ENCODE results near the gene SLC27A1. TPM values are rescaled to one million over a fixed set of nuclear protein-coding genes. Genes with fewer than 3 reads are reported as not detected.

The SLC27A1 gene
- total and polyA plus RNA-seq, 2 experiments from 2014 or later, result 3.5 to 11.6 TPM

DNA sequence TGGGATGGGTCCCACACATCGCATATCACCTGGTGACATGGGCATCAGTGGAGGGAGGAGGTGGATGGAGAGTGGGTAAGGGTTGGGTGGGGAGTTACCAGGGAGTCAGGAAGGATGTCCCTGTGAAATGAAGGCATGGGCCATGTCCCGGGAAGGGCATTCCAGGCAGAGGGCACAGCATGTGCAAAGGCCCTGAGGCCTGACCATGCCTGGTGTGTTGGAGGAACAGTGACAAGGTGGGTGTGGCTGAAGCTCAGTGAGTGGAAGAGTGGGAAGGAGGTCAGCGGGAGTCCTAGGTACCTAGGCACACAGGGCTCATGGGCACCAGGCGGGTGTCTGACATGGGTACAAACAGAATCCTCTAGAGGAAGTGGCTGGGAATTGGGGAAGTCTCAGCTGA is 74.1 kb downstream of the SLC27A1 start (continued):
- TF ChIP-seq ZNF462 (CRISPR knock-in tag; IDR thresholded peaks at IDR 0.05) (no peak), CREB1 (CRISPR knock-in tag; IDR thresholded peaks at IDR 0.05; ENCODE audit: low read depth) (no peak), JUNB (IDR thresholded peaks at IDR 0.05; ENCODE audit: unreplicated experiment) (no peak), REST (IDR thresholded peaks at IDR 0.05; ENCODE audit: unreplicated experiment) (no peak), POLR2AphosphoS5 (IDR thresholded peaks at IDR 0.05; ENCODE audit: low read depth) (no peak), NANOG (IDR thresholded peaks at IDR 0.05; ENCODE audit: borderline replicate concordance) (no peak), ETS1 (IDR thresholded peaks at IDR 0.05) (no peak)
- TF ChIP-seq, protein P1, sequence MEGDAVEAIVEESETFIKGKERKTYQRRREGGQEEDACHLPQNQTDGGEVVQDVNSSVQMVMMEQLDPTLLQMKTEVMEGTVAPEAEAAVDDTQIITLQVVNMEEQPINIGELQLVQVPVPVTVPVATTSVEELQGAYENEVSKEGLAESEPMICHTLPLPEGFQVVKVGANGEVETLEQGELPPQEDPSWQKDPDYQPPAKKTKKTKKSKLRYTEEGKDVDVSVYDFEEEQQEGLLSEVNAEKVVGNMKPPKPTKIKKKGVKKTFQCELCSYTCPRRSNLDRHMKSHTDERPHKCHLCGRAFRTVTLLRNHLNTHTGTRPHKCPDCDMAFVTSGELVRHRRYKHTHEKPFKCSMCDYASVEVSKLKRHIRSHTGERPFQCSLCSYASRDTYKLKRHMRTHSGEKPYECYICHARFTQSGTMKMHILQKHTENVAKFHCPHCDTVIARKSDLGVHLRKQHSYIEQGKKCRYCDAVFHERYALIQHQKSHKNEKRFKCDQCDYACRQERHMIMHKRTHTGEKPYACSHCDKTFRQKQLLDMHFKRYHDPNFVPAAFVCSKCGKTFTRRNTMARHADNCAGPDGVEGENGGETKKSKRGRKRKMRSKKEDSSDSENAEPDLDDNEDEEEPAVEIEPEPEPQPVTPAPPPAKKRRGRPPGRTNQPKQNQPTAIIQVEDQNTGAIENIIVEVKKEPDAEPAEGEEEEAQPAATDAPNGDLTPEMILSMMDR (conservative IDR thresholded peaks at IDR 0.05; ENCODE audit: low read depth in 2 of 2), result no peak
